Large intestine (tissue), 3 donors: ENCODE data around the gene TECTA. TPM values are rescaled to one million over a fixed set of nuclear protein-coding genes. Genes with fewer than 3 reads are reported as not detected.

Source experiments
- DNase-seq, 2 donors: peaks; one replicate each; pipeline versions ENCODE4 v3.0.0 to v3.0.0-alpha.2; 2013
- H3K27ac ChIP-seq: one replicate; pipeline ENCODE4 v1.5.1; 2013; ENCODE audit warnings: low read length
- H3K27me3 ChIP-seq: 2 replicates; pipeline ENCODE4 v1.6.1; 2013; ENCODE audit warnings: low read length; ENCODE audit not compliant: control insufficient read depth, insufficient read depth
- H3K36me3 ChIP-seq: 2 replicates; pipeline ENCODE4 v1.6.1; 2013; ENCODE audit warnings: low read length; ENCODE audit not compliant: control insufficient read depth, insufficient read depth
- H3K4me1 ChIP-seq: one replicate; pipeline ENCODE4 v1.6.1; 2013; ENCODE audit warnings: low read length; ENCODE audit not compliant: control insufficient read depth, insufficient read depth
- H3K4me3 ChIP-seq: one replicate; pipeline ENCODE4 v1.5.1; 2013; ENCODE audit warnings: low read length
- H3K9me3 ChIP-seq: one replicate; pipeline ENCODE4 v1.6.1; 2013; ENCODE audit warnings: mild to moderate bottlenecking, low read depth, low read length, moderate library complexity; ENCODE audit not compliant: control insufficient read depth
- WGBS: methylation state at CpG from one replicate; pipeline ENCODE4 v1.1.5; 2013; ENCODE audit warnings: low lambda C conversion rate; ENCODE audit not compliant: insufficient coverage; 5-methylcytosine and 5-hydroxymethylcytosine counted together
- polyA plus RNA-seq: library from polyadenylated mRNA; unstranded; fragments of 120-200 nt; gene quantifications from one replicate; pipeline ENCODE4 v1.2.1, GENCODE V29; 2013

The TECTA gene
- polyA plus RNA-seq, 1 donor = 1.2 TPM

DNA sequence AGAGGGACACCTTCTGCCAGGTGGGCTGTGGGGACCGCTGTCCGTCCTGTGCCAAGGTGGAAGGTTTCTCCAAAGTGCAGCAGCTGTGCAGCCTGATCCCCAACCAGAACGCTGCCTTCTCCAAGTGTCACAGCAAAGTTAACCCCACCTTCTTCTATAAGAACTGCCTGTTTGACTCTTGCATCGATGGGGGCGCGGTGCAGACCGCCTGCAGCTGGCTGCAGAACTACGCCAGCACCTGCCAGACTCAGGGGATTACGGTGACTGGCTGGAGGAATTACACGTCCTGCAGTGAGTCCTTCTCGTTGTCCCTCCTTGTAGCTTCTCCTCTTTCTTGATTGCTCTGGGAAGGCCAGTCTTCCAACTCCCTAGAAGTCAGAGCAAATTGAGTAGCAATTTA is 44.8 kb downstream of the TECTA start:
- no peak overlapping the region for H3K4me3 ChIP-seq
- no peaks in the 10 kb centered on the region for H3K27me3 ChIP-seq
- H3K36me3 ChIP-seq = no peaks in the 10 kb centered on the region
- no peak for DNase-seq
- H3K9me3 ChIP-seq = no peaks in the 10 kb centered on the region
- WGBS = no CpG with 5 or more reads among the region's 11 CpGs
- H3K27ac ChIP-seq = no peak overlapping the region
- H3K4me1 ChIP-seq = peaks cover 9% of the 10 kb centered on the region

DNA sequence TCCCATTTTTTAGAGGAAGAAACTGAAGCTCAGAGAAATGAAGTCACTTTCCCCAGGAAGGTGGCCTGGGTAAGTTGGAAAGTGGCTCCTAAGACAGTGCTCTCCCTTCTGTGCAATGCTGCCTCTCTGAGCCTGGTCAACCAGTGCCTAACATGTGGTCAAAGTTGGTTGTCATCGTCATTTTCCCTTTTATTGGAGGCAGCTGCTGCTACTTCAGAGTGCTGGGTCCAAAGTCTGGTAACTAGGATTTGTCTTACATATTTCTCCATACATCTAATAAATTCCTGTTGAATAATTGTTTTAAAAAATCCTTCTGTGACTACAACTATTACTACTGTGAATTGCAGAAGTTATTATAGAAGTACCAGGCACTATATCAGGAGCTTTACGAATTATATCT is 48.1 kb downstream of the TECTA start:
- Histone ChIP-seq H3K27me3 (no peaks in the 10 kb centered on the region), H3K9me3 (no peaks in the 10 kb centered on the region), H3K4me1 (peaks cover 9% of the 10 kb centered on the region), H3K27ac (no peak overlapping the region), H3K36me3 (no peaks in the 10 kb centered on the region), H3K4me3 (no peak overlapping the region)
- no CpG with 5 or more reads among the region's 2 CpGs for WGBS
- peak; percentile 62 to 78 for DNase-seq

DNA sequence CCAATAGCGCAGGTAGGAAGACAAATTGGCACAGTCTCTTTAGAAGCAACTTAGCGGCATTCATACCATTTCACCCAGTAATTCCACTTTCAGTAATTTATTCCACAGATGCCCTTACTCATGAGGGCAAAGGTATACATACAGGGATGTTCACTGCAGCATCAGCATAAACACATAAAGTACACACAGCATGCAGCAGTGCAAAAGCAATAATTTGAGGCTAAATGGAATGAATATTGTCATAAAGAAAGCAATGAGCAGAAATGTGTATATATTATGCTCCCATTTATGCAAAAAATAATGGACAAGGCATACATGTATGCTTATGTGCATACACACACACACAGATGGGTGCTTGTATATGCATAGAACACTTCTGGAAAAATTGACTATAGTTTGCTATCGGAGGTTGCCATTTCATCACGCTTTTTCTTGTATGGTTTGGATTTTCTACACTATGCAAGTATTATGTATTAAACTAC is 50.2 kb downstream of the TECTA start:
- Histone ChIP-seq H3K36me3 (no peaks in the 10 kb centered on the region), H3K9me3 (no peaks in the 10 kb centered on the region), H3K4me1 (peaks cover 9% of the 10 kb centered on the region), H3K27ac (no peak overlapping the region), H3K4me3 (no peak overlapping the region), H3K27me3 (no peaks in the 10 kb centered on the region)
- 100% methylated on average over 2 of the region's 4 CpGs for WGBS
- DNase-seq = no peak

DNA sequence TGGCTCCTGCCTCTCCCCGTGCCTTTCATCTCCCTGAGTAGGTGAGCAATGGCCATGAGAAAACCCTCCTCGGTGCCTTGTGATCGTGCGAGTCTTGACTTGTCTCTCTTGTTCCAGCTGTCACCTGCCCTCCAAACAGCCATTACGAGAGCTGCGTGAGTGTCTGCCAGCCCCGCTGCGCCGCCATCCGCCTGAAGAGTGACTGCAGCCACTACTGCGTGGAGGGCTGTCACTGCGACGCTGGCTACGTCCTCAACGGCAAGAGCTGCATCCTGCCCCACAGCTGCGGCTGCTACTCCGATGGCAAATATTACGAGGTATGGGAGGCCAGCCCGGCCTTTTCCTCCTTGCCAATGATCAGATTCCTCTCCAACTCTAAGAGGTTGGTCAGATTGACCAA is 51.7 kb downstream of the TECTA start:
- H3K4me3 ChIP-seq = no peak overlapping the region
- H3K4me1 ChIP-seq = peaks cover 9% of the 10 kb centered on the region
- H3K9me3 ChIP-seq = peaks cover 2% of the 10 kb centered on the region
- H3K27me3 ChIP-seq = peaks cover 2% of the 10 kb centered on the region
- no CpG with 5 or more reads among the region's 19 CpGs for WGBS
- no peak for DNase-seq
- no peaks in the 10 kb centered on the region for H3K36me3 ChIP-seq
- no peak overlapping the region for H3K27ac ChIP-seq

DNA sequence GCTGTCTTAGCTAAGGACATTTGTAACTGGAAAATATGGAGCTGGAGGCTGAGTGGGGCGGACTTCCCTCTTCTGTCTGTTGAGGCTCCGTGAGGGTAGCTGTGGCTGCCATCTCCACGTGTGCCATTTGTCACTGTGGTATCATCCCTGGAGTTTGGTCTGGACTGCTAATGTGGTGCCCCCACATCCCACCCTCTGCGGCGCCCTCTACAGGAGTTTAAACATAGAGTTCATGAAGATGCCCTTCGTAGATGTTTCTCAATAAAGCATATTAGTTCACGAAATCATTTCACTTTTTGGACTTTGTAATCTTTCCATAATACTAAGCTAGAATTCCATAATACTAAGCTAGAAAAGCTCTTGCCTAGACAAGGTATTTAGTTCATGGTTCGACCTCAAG is 52.4 kb downstream of the TECTA start:
- H3K4me1 ChIP-seq = peaks cover 9% of the 10 kb centered on the region
- H3K36me3 ChIP-seq = no peaks in the 10 kb centered on the region
- no peak for DNase-seq
- H3K9me3 ChIP-seq = peaks cover 4% of the 10 kb centered on the region
- WGBS = no CpG with 5 or more reads among the region's 8 CpGs
- no peak overlapping the region for H3K27ac ChIP-seq
- peaks cover 4% of the 10 kb centered on the region for H3K27me3 ChIP-seq
- H3K4me3 ChIP-seq = no peak overlapping the region

DNA sequence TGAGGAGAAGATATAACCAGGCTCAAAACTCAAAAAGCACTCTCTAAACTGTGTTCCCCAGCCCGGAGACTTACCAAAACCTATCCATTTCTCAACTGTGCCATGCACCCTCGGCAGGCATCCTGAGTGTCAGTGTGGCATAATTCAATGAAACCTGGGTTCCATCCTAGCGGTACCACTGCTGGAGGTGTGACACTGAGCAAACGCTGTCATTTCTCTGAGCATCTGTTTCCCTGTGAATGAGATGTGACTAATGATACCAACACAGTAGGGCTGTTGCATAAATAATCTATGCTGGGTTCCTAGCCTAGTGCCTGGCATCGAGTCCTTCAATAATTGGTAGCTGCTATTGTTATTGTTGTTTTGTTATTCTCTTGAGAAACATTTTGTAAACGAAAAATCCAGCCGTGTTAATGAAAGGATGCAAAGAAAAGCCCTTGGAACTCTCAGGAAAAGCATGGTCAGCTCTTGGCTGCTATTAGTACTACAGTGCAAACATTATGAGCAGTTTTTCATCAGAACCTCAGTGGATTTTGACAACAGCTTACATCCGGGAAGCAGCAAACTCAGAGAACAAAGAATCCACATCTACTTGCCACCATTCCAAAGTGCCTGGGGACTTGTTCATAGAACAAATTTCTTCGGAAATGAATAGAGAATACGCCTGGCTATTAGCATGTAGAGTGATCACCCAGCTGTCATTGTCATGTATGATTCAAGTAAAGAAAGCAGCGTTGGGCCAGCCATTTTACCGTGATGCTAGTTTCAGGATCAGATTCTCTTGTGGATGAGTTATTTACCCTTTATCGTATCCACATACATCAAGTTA is 53.7 kb downstream of the TECTA start:
- Histone ChIP-seq H3K27ac (no peak overlapping the region), H3K36me3 (no peaks in the 10 kb centered on the region), H3K4me1 (peaks cover under 1% of the 10 kb centered on the region), H3K9me3 (peaks cover 4% of the 10 kb centered on the region), H3K27me3 (peaks cover 4% of the 10 kb centered on the region), H3K4me3 (no peak overlapping the region)
- no CpG with 5 or more reads among the region's 13 CpGs for WGBS
- DNase-seq = no peak

DNA sequence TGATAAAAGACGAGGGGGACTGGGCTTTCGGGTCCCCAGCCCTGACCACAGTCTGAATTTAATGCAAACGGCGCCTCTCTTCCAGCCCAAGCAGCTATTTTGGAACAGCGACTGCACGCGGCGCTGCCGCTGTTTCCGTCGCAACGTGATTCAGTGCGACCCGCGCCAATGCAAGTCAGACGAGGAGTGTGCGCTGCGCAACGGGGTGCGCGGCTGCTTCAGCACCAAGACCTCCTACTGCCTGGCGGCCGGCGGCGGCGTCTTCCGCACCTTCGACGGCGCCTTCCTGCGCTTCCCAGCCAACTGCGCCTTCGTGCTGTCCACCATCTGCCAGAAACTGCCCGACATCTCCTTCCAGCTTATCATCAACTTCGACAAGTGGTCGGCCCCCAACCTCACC is 56.7 kb downstream of the TECTA start:
- Histone ChIP-seq H3K27me3 (peaks cover 4% of the 10 kb centered on the region), H3K27ac (no peak overlapping the region), H3K36me3 (no peaks in the 10 kb centered on the region), H3K9me3 (peaks cover 4% of the 10 kb centered on the region), H3K4me3 (no peak overlapping the region), H3K4me1 (no peaks in the 10 kb centered on the region)
- WGBS = no CpG with 5 or more reads among the region's 36 CpGs
- no peak for DNase-seq

DNA sequence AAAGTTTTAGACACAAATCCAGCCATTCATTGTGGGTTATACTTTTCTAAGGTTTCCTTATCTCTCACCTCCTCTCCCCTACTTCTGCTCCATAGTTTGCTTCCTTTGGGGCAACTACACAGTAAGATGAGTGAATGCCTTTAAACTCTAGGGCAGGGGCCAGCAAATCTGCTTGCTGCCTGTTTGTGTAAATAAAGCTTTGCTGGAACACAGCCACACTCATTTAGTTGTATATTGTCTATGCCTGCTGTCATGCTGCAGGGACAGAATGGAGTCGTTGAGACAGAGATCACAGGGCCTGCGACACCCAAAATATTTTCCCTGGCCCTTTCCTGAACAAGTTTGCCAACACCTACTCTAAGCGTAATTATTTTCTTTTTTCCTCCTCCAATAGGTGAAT is 58.7 kb downstream of the TECTA start:
- no CpG with 5 or more reads among the region's 3 CpGs for WGBS
- no peak for DNase-seq
- no peak overlapping the region for H3K27ac ChIP-seq

DNA sequence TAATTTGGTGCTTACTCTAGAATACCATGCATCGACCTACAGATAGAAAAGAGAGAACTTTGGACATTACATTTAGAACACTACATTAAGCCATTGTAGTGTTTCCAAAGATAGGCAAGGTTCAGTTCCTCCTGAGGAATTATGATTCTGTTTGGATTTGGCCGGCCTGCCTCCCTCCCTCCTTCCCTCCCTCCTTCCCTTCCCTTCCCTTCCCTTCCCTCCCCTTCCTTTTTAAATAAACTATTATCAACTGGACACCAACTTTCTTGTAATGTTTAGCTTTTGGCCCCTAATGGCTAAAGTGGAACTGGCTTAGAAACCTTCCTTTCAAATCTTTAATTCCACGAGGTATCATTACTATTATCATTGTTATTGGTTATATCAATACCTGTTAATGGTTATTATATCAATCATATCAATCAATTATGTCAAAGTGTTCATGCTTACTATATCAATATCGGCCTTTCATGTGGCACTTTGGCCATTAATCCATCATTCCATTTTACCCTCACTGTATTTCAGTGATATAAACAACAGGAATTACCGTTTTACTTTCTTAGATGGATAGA is 60.4 kb downstream of the TECTA start:
- WGBS = 90% methylated on average over 2 of the region's 5 CpGs
- Histone ChIP-seq H3K4me1 (no peaks in the 10 kb centered on the region), H3K36me3 (no peaks in the 10 kb centered on the region), H3K4me3 (no peak overlapping the region), H3K9me3 (peaks cover 4% of the 10 kb centered on the region), H3K27me3 (peaks cover 4% of the 10 kb centered on the region), H3K27ac (no peak overlapping the region)
- DNase-seq = no peak

More for the DNA sequence above, 58.7 kb downstream of the TECTA start:
- Histone ChIP-seq H3K27me3 (peaks cover 4% of the 10 kb centered on the region), H3K36me3 (no peaks in the 10 kb centered on the region), H3K4me3 (no peak overlapping the region), H3K9me3 (peaks cover 4% of the 10 kb centered on the region), H3K4me1 (no peaks in the 10 kb centered on the region)

DNA sequence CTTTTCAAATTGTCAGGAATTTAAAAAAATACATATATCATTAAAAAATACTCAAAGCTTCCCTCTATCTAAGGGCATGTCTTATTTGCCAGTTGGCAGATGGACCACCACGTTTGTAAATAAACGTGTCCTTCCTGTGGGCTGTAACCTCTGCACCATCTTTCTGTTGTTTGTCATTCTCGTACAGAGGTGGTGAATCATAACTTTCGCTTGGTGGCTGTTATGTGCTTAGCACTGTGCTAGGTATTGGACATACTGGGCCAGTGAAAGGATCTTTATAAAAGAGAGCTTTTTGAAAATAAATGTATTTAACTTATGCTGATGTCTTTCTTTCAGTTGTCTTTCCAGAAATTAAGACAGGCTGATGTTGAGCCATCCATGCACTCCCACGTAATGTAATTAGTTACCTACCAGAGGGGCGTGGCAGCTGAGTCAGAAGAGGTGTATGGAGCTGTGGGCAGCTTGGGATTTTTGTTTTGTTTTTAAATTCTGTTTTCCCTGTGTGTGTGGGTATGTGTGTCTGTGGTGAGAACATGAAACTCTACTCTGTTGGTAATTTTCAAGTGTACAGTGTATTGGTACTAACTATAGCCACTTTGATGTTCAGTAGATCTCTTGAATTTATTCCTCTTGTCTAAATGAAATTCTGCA is 62.7 kb downstream of the TECTA start:
- no peak for DNase-seq
- WGBS = 100% methylated on average over 1 of the region's 6 CpGs
- no peak overlapping the region for H3K4me3 ChIP-seq

More for the DNA sequence above, 62.7 kb downstream of the TECTA start:
- no peaks in the 10 kb centered on the region for H3K9me3 ChIP-seq
- H3K4me1 ChIP-seq = no peaks in the 10 kb centered on the region
- no peaks in the 10 kb centered on the region for H3K36me3 ChIP-seq
- no peak overlapping the region for H3K27ac ChIP-seq
- no peaks in the 10 kb centered on the region for H3K27me3 ChIP-seq
